Vagina (tissue), 2 donors: ENCODE data around the gene NUP37. TPM values are rescaled to one million over a fixed set of nuclear protein-coding genes. Genes with fewer than 3 reads are reported as not detected.

ENCODE experiments used
- DNase-seq, 2 donors: peaks; one replicate each; pipeline ENCODE4 v3.0.0-alpha.2; 2017; ENCODE audit errors: extremely low spot score in 2 of 2
- H3K27ac ChIP-seq: fragments of 200-600 bp; sonication (generic); one replicate; pipeline ENCODE4 v1.5.1; 2019
- H3K27me3 ChIP-seq: fragments of 200-600 bp; sonication (generic); one replicate; pipeline ENCODE4 v1.5.1; 2019
- H3K36me3 ChIP-seq, 2 donors: fragments of 200-600 bp; sonication (generic); one replicate each; pipeline ENCODE4 v1.5.1; 2017 to 2019
- H3K4me1 ChIP-seq: fragments of 200-600 bp; sonication (generic); one replicate; pipeline ENCODE4 v1.5.1; 2019
- H3K4me3 ChIP-seq, 2 donors: fragments of 200-600 bp; sonication (generic); 1 replicate in 1 of 2; 2 replicates in 1 of 2; pipeline ENCODE4 v1.5.1; 2016 to 2019
- H3K9me3 ChIP-seq: fragments of 200-600 bp; sonication (generic); one replicate; pipeline ENCODE4 v1.5.1; 2019
- CTCF ChIP-seq, 3 experiments: fragments of 450-650 bp in 2 of 3; fragments of 200-600 bp in 1 of 3; sonication (generic) in 1 of 3; IDR thresholded peaks; one replicate each; pipeline ENCODE4 v1.5.1; 2017 to 2019; ENCODE audit warnings: antibody characterized with exemption in 3 of 3, mild to moderate bottlenecking in 2 of 3, moderate library complexity in 2 of 3
- POLR2A ChIP-seq, 2 donors: fragments of 450-650 bp; IDR thresholded peaks; one replicate each; pipeline ENCODE4 v1.6.1; 2017; ENCODE audit warnings: antibody characterized with exemption in 2 of 2, mild to moderate bottlenecking in 2 of 2, moderate library complexity in 2 of 2
- POLR2AphosphoS5 ChIP-seq, 2 donors: sonication (generic); formaldehyde crosslinking; IDR thresholded peaks; one replicate each; pipeline ENCODE4 v1.9.0; 2017; ENCODE audit warnings: antibody characterized with exemption in 2 of 2, mild to moderate bottlenecking in 2 of 2, low read depth in 1 of 2; ENCODE audit not compliant: insufficient read depth in 1 of 2
- intact Hi-C: fragments of 100-400 bp; cut with DNase I; formaldehyde crosslinking; loops from one replicate; pipeline ENCODE4 v1.15.1; 2023
- total RNA-seq: library from RNA; depleted of rRNA; stranded (reverse); fragments of >200 nt; gene quantifications from one replicate; pipeline ENCODE4 v1.2.3, GENCODE V29; 2016

Gene NUP37
- total RNA-seq, 1 donor from 2014 or later = 22.6 TPM

GRCh38 chr12:102118874-102119273 is 1.0 kb downstream of the NUP37 start:
- intact Hi-C loops = no loop called here
- H3K4me3 ChIP-seq = peak overlapping the region; percentile 73 to 84
- no peak overlapping the region for H3K27ac ChIP-seq
- H3K9me3 ChIP-seq = no peaks in the 10 kb centered on the region
- H3K4me1 ChIP-seq = peaks cover 20% of the 10 kb centered on the region
- H3K36me3 ChIP-seq = peaks cover 0 to 13% of the 10 kb centered on the region in 2 donors
- no peak for TF ChIP-seq CTCF (IDR thresholded peaks at IDR 0.05)
- TF ChIP-seq POLR2A (IDR thresholded peaks at IDR 0.05) = no peak
- TF ChIP-seq POLR2AphosphoS5 (IDR thresholded peaks at IDR 0.05; ENCODE audit: insufficient read depth in 1 of 2, low read depth in 1 of 2) = no peak
- DNase-seq = no peak
- H3K27me3 ChIP-seq = no peaks in the 10 kb centered on the region

- no peak for TF ChIP-seq CTCF (IDR thresholded peaks at IDR 0.05)
- no peak for TF ChIP-seq POLR2A (IDR thresholded peaks at IDR 0.05)
- no peak for TF ChIP-seq POLR2AphosphoS5 (IDR thresholded peaks at IDR 0.05; ENCODE audit: insufficient read depth in 1 of 2, low read depth in 1 of 2)
These were observed 3.5 kb downstream of the NUP37 start for GRCh38 chr12:102116392-102116791.

GRCh38 chr12:102114212-102114611 is 5.7 kb downstream of the NUP37 start:
- TF ChIP-seq POLR2A (IDR thresholded peaks at IDR 0.05) = no peak
- TF ChIP-seq CTCF (IDR thresholded peaks at IDR 0.05) = no peak
- no peak for TF ChIP-seq POLR2AphosphoS5 (IDR thresholded peaks at IDR 0.05; ENCODE audit: insufficient read depth in 1 of 2, low read depth in 1 of 2)
- peaks cover 6% of the 10 kb centered on the region for H3K4me1 ChIP-seq
- H3K27ac ChIP-seq = no peak overlapping the region
- H3K9me3 ChIP-seq = no peaks in the 10 kb centered on the region
- no peaks in the 10 kb centered on the region for H3K27me3 ChIP-seq
- DNase-seq = no peak
- intact Hi-C loops = no loop called here
- peaks cover 0 to 13% of the 10 kb centered on the region in 2 donors for H3K36me3 ChIP-seq
- H3K4me3 ChIP-seq = no peak overlapping the region

More at GRCh38 chr12:102116392-102116791, 3.5 kb downstream of the NUP37 start:
- peaks cover 0 to 13% of the 10 kb centered on the region in 2 donors for H3K36me3 ChIP-seq
- H3K4me1 ChIP-seq = peaks cover 20% of the 10 kb centered on the region
- no peak for DNase-seq
- H3K9me3 ChIP-seq = no peaks in the 10 kb centered on the region
- no peak overlapping the region for H3K4me3 ChIP-seq
- no peaks in the 10 kb centered on the region for H3K27me3 ChIP-seq
- no peak overlapping the region for H3K27ac ChIP-seq
- intact Hi-C loops = no loop called here

- Histone ChIP-seq H3K36me3 (peaks cover 0 to 12% of the 10 kb centered on the region in 2 donors), H3K27ac (no peak overlapping the region), H3K9me3 (no peaks in the 10 kb centered on the region), H3K27me3 (no peaks in the 10 kb centered on the region), H3K4me3 (no peak overlapping the region), H3K4me1 (no peaks in the 10 kb centered on the region)
- TF ChIP-seq CTCF (IDR thresholded peaks at IDR 0.05) (no peak), POLR2AphosphoS5 (IDR thresholded peaks at IDR 0.05; ENCODE audit: insufficient read depth in 1 of 2, low read depth in 1 of 2) (no peak), POLR2A (IDR thresholded peaks at IDR 0.05) (no peak)
- intact Hi-C loops = no loop called here
- no peak for DNase-seq
These were observed 9.1 kb downstream of the NUP37 start for GRCh38 chr12:102110782-102111181.

GRCh38 chr12:102107970-102108369 is 11.9 kb downstream of the NUP37 start:
- no peaks in the 10 kb centered on the region for H3K9me3 ChIP-seq
- H3K27me3 ChIP-seq = no peaks in the 10 kb centered on the region
- intact Hi-C loops = no loop called here
- TF ChIP-seq POLR2A (IDR thresholded peaks at IDR 0.05) (no peak), CTCF (IDR thresholded peaks at IDR 0.05) (no peak), POLR2AphosphoS5 (IDR thresholded peaks at IDR 0.05; ENCODE audit: insufficient read depth in 1 of 2, low read depth in 1 of 2) (no peak)
- no peak for DNase-seq
- peaks cover 0 to 10% of the 10 kb centered on the region in 2 donors for H3K36me3 ChIP-seq
- no peak overlapping the region for H3K27ac ChIP-seq
- H3K4me3 ChIP-seq = no peak overlapping the region
- H3K4me1 ChIP-seq = no peaks in the 10 kb centered on the region
